Sigmoid colon (tissue), 7 donors: ENCODE measurements around the gene ZRANB3. TPM values are rescaled to one million over a fixed set of nuclear protein-coding genes. Genes with fewer than 3 reads are reported as not detected.
"Not testable (repeated sequence)": the region's sequence is repeated elsewhere in the genome, so short reads cannot be mapped to it uniquely, and the experiment has no call there.

Source experiments
- DNase-seq: peaks from one replicate; pipeline ENCODE4 v3.0.0-alpha.2; 2019
- H3K27ac ChIP-seq, 4 donors: fragments of 200-600 bp; sonication (generic); one replicate each; pipeline ENCODE4 v1.5.1; 2016 to 2019; ENCODE audit warnings: mild to moderate bottlenecking in 1 of 4
- H3K27me3 ChIP-seq, 3 donors: fragments of 200-600 bp; sonication (generic); one replicate each; pipeline ENCODE4 v1.5.1; 2019; ENCODE audit warnings: mild to moderate bottlenecking in 1 of 3
- H3K36me3 ChIP-seq, 4 donors: fragments of 200-600 bp; sonication (generic); one replicate each; pipeline ENCODE4 v1.5.1; 2016 to 2019
- H3K4me1 ChIP-seq, 4 donors: fragments of 200-600 bp; sonication (generic); one replicate each; pipeline ENCODE4 v1.5.1; 2017 to 2019
- H3K4me3 ChIP-seq, 4 donors: fragments of 200-600 bp; sonication (generic); one replicate each; pipeline ENCODE4 v1.5.1; 2017 to 2019; ENCODE audit warnings: mild to moderate bottlenecking in 2 of 4, moderate library complexity in 1 of 4
- H3K9me3 ChIP-seq, 4 donors: fragments of 200-600 bp in 3 of 4; sonication (generic) in 3 of 4; one replicate each; pipeline versions ENCODE4 v1.5.1 to v1.6.1; 2013 to 2019
- EP300 ChIP-seq, 4 donors: sonication (generic); formaldehyde crosslinking; IDR thresholded peaks; one replicate each; pipeline ENCODE4 v1.6.1; 2017; ENCODE audit warnings: antibody characterized with exemption in 4 of 4
- POLR2A ChIP-seq, 2 donors: fragments of 450-650 bp; IDR thresholded peaks; one replicate each; pipeline ENCODE4 v1.6.1; 2016; ENCODE audit warnings: antibody characterized with exemption in 2 of 2, mild to moderate bottlenecking in 2 of 2, moderate library complexity in 2 of 2
- POLR2AphosphoS5 ChIP-seq, 4 donors: sonication (generic); formaldehyde crosslinking; IDR thresholded peaks; one replicate each; pipeline ENCODE4 v1.6.1; 2017; ENCODE audit warnings: antibody characterized with exemption in 4 of 4
- WGBS, 2 donors: extraction: QIAGEN DNeasy Blood & Tissue Kit; methylation state at CpG; one replicate each; pipeline ENCODE4 v1.1.7; 2013; 5-methylcytosine and 5-hydroxymethylcytosine counted together
- intact Hi-C: fragments of 100-400 bp; cut with DNase I; formaldehyde crosslinking; loops from one replicate; pipeline ENCODE4 v1.15.1; 2023
- polyA plus RNA-seq, 3 donors: library from polyadenylated mRNA; stranded (reverse); fragments of 200-250 nt; gene quantifications; one replicate each; pipeline ENCODE4 v1.2.3, GENCODE V29; 2013
- total RNA-seq, 4 donors: library from RNA; depleted of rRNA; stranded (reverse); fragments of >200 nt; gene quantifications; one replicate each; pipeline ENCODE4 v1.1.0, GENCODE V29; 2016
- TF ChIP-seq, protein P1 (sequence below), 4 experiments: fragments of 450-650 bp in 3 of 4; fragments of 200-600 bp in 1 of 4; IDR thresholded peaks; one replicate each; pipeline ENCODE4 v1.5.1; 2016 to 2019; ENCODE audit warnings: antibody characterized with exemption in 4 of 4, mild to moderate bottlenecking in 3 of 4, moderate library complexity in 2 of 4
- donor health status: healthy with polysubstance abuse.
- donor health status: Bipolar disorder and iron deficiency.
- donor health status: healthy.

The ZRANB3 gene
- total and polyA plus RNA-seq, 7 donors: 1.2 to 7.2 (median 3.1) TPM

DNA sequence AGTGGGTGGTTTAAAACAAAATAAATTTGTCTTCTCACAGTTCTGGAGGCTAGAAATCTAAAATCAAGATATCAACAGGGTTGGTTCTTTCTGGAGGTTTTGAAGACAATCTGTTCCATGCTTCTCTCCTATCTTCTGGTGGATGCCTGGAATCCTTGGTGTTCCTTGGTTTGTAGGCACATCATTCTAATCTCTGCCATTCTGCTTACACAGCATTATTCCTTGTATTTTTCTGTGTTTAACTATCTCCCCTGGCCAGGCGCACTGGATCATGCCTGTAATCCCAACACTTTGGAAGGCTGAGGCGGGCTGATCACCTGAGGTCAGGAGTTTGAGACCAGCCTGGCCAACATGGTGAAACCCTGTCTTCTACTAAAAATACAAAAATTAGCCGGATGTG lies 108.1 kb downstream of the ZRANB3 start:
- no peaks in the 10 kb centered on the region for H3K4me1 ChIP-seq
- no peak overlapping the region for H3K4me3 ChIP-seq
- no peaks in the 10 kb centered on the region for H3K36me3 ChIP-seq
- TF ChIP-seq POLR2AphosphoS5 (IDR thresholded peaks at IDR 0.05) (no peak), POLR2A (IDR thresholded peaks at IDR 0.05) (no peak), EP300 (IDR thresholded peaks at IDR 0.05) (no peak)
- TF ChIP-seq, protein P1, sequence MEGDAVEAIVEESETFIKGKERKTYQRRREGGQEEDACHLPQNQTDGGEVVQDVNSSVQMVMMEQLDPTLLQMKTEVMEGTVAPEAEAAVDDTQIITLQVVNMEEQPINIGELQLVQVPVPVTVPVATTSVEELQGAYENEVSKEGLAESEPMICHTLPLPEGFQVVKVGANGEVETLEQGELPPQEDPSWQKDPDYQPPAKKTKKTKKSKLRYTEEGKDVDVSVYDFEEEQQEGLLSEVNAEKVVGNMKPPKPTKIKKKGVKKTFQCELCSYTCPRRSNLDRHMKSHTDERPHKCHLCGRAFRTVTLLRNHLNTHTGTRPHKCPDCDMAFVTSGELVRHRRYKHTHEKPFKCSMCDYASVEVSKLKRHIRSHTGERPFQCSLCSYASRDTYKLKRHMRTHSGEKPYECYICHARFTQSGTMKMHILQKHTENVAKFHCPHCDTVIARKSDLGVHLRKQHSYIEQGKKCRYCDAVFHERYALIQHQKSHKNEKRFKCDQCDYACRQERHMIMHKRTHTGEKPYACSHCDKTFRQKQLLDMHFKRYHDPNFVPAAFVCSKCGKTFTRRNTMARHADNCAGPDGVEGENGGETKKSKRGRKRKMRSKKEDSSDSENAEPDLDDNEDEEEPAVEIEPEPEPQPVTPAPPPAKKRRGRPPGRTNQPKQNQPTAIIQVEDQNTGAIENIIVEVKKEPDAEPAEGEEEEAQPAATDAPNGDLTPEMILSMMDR (IDR thresholded peaks at IDR 0.05): no peak
- 93 to 95% methylated on average over 3 of the region's 3 CpGs for WGBS, 2 donors
- no peaks in the 10 kb centered on the region for H3K9me3 ChIP-seq
- intact Hi-C loops: no loop called here
- H3K27me3 ChIP-seq: no peaks in the 10 kb centered on the region
- DNase-seq: no peak
- no peak overlapping the region for H3K27ac ChIP-seq

DNA sequence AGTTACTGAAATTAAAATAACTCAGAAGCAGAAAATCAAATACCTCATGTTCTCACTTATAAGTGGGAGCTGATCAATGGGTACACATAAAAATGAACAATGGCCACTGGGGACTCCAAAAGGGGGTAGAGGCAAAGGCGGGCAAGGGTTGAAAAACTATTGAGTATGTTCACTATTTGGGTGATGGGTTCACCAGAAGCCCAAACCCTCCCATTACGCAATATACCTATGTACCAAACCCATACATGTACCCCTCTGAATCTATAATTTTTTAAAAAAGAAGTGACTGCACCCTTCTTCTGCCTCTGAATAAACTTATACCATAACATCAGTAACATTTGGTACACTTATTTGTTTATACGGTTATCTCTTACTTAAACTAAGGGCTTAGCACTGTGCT lies 119.4 kb downstream of the ZRANB3 start:
- intact Hi-C loops: no loop called here
- H3K36me3 ChIP-seq: no peaks in the 10 kb centered on the region
- no peak for DNase-seq
- TF ChIP-seq POLR2AphosphoS5 (IDR thresholded peaks at IDR 0.05) (no peak), POLR2A (IDR thresholded peaks at IDR 0.05) (no peak), EP300 (IDR thresholded peaks at IDR 0.05) (no peak)
- TF ChIP-seq, protein P1 (IDR thresholded peaks at IDR 0.05): no peak
- no peaks in the 10 kb centered on the region for H3K4me1 ChIP-seq
- WGBS, 2 donors: 99% methylated on average over 3 of the region's 3 CpGs
- peaks cover 0 to 3% (median 1%) of the 10 kb centered on the region in 4 donors for H3K9me3 ChIP-seq
- H3K27me3 ChIP-seq: no peaks in the 10 kb centered on the region
- H3K27ac ChIP-seq: no peak overlapping the region
- H3K4me3 ChIP-seq: no peak overlapping the region

DNA sequence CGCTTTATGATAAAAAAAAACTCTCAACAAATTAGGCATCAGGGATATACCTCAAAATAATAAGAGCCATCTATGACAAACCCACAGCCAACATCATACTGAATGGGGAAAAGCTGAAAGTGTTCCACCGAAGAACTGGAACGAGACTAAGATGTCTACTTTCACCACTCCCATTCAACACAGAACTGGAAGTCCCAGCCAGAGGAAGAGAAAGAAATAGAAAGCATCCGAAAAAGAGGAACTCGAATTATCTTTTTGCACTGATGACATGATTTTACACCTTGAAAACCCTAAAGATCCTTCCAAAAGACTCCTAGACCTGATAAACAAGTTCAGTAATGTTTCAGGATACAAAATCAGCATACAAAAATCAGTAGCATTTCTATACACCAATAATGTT lies 121.6 kb downstream of the ZRANB3 start:
- 86 to 93% methylated on average over 5 of the region's 5 CpGs for WGBS, 2 donors
- H3K9me3 ChIP-seq: peaks cover 0 to 3% (median 1%) of the 10 kb centered on the region in 4 donors
- TF ChIP-seq, protein P1 (IDR thresholded peaks at IDR 0.05): no peak
- TF ChIP-seq POLR2AphosphoS5 (IDR thresholded peaks at IDR 0.05) (no peak), EP300 (IDR thresholded peaks at IDR 0.05) (no peak), POLR2A (IDR thresholded peaks at IDR 0.05) (no peak)
- intact Hi-C loops: no loop called here
- no peaks in the 10 kb centered on the region for H3K4me1 ChIP-seq
- DNase-seq: no peak
- no peak overlapping the region for H3K4me3 ChIP-seq
- no peak overlapping the region for H3K27ac ChIP-seq
- H3K36me3 ChIP-seq: no peaks in the 10 kb centered on the region
- no peaks in the 10 kb centered on the region for H3K27me3 ChIP-seq

DNA sequence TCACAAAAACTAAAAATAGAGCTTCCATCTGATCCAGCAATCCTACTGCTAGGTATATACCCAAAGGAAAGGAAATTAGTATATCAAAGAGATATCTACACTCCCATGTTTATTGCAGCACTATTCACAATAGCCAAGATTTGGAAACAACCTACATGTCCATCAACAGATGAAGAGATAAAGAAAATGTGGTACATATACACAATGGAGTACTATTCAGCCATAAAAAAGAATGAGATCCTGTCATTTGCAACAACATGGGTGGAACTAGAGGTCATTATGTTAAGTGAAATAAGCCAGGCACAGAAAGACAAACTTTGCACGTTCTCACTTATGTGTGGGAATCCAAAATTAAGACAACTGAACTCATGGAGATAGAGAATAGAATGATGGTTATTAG lies 134.8 kb downstream of the ZRANB3 start:
- DNase-seq, H3K27ac ChIP-seq, H3K9me3 ChIP-seq, H3K36me3 ChIP-seq, H3K27me3 ChIP-seq, H3K4me3 ChIP-seq, H3K4me1 ChIP-seq, intact Hi-C loops: not testable (repeated sequence)
- 94 to 99% methylated on average over 1 of the region's 1 CpG for WGBS, 2 donors

DNA sequence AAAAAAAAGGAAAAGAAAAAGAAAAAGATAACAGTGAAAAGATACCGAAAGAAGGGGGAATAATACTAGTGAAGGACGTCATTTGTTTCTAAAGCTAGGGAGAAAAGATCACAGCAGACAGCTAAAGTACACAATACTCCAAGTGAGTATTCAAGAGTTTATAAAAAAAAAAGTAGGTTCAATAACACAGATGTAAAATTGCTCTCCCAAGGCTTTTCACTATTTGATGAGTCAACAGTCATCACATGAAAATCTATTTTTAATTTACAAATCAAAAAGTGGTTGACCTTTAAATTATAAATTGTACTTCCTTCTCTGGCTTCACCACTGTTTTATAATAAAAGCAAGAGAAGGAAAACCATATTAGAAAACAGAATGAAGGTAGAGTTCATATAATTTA lies 144.0 kb downstream of the ZRANB3 start:
- no peak overlapping the region for H3K4me3 ChIP-seq
- TF ChIP-seq POLR2A (IDR thresholded peaks at IDR 0.05) (no peak), POLR2AphosphoS5 (IDR thresholded peaks at IDR 0.05) (no peak)
- TF ChIP-seq, protein P1 (IDR thresholded peaks at IDR 0.05): no peak
- no peaks in the 10 kb centered on the region for H3K36me3 ChIP-seq
- no peaks in the 10 kb centered on the region for H3K4me1 ChIP-seq
- intact Hi-C loops: no loop called here
- H3K9me3 ChIP-seq: no peaks in the 10 kb centered on the region
- no peak for DNase-seq
- 91 to 96% methylated on average over 2 of the region's 2 CpGs for WGBS, 2 donors
- no peaks in the 10 kb centered on the region for H3K27me3 ChIP-seq
- H3K27ac ChIP-seq: no peak overlapping the region
